Neural crest cell (in vitro differentiated cells): Measurements from ENCODE around the gene NELL2. TPM values are rescaled to one million over a fixed set of nuclear protein-coding genes. Genes with fewer than 3 reads are reported as not detected.
A peak's percentile ranks its signal among the peaks of the same experiment; 100 is the strongest.

Source experiments
- DNase-seq: peaks from one replicate; pipeline ENCODE4 v3.0.0; 2021; ENCODE audit warnings: low read depth, mixed read lengths, low spot score
- H3K27ac Mint-ChIP-seq: one replicate; pipeline ENCODE4 v1.8.0; 2021; ENCODE audit warnings: mild to moderate bottlenecking, mixed read lengths; ENCODE audit not compliant: unreplicated experiment
- H3K27me3 Mint-ChIP-seq: 2 replicates; pipeline ENCODE4 v1.8.0; 2021; ENCODE audit warnings: low read depth, mild to moderate bottlenecking, mixed read lengths
- H3K36me3 Mint-ChIP-seq: 2 replicates; pipeline ENCODE4 v1.8.0; 2021; ENCODE audit warnings: low read depth, mild to moderate bottlenecking, mixed read lengths
- H3K4me1 Mint-ChIP-seq: 2 replicates; pipeline ENCODE4 v1.8.0; 2021; ENCODE audit warnings: mixed read lengths
- H3K4me3 Mint-ChIP-seq: one replicate; pipeline ENCODE4 v1.8.0; 2021; ENCODE audit warnings: mild to moderate bottlenecking, mixed read lengths
- H3K9me3 Mint-ChIP-seq: 2 replicates; pipeline ENCODE4 v1.8.0; 2021; ENCODE audit warnings: mixed read lengths
- total RNA-seq: library from RNA; stranded (reverse); gene quantifications from 2 replicates; pipeline ENCODE4 v1.2.1, GENCODE V29; 2021
- TF ChIP-seq, protein P1 (sequence below): fragments of 200-600 bp; sonication (generic); conservative IDR thresholded peaks from 2 replicates; pipeline ENCODE4 v1.5.0; 2021; ENCODE audit warnings: antibody characterized with exemption, mild to moderate bottlenecking

NELL2 gene
- total RNA-seq, 1 donor from 2014 or later = 101 TPM

DNA sequence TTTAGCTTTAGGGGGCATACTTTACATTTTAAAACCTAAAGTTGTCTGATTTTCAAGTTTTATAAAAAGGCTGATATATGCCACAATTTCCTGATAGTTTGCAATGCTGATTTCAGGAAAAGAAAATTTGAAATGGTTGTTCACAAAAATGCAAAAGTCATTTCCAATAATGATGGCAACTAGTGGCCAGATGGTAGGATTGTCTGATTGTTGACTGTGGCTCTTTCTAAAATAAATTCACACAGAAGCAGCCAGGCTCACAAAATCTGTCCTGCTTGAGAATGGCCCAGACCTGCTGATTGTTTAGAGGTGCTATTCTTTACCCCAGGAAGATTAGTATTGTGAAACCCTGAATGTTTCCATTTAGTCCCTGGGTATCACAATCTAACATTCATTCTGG is 220.3 kb downstream of the NELL2 start:
- no peak overlapping the region for H3K27ac Mint-ChIP-seq

DNA sequence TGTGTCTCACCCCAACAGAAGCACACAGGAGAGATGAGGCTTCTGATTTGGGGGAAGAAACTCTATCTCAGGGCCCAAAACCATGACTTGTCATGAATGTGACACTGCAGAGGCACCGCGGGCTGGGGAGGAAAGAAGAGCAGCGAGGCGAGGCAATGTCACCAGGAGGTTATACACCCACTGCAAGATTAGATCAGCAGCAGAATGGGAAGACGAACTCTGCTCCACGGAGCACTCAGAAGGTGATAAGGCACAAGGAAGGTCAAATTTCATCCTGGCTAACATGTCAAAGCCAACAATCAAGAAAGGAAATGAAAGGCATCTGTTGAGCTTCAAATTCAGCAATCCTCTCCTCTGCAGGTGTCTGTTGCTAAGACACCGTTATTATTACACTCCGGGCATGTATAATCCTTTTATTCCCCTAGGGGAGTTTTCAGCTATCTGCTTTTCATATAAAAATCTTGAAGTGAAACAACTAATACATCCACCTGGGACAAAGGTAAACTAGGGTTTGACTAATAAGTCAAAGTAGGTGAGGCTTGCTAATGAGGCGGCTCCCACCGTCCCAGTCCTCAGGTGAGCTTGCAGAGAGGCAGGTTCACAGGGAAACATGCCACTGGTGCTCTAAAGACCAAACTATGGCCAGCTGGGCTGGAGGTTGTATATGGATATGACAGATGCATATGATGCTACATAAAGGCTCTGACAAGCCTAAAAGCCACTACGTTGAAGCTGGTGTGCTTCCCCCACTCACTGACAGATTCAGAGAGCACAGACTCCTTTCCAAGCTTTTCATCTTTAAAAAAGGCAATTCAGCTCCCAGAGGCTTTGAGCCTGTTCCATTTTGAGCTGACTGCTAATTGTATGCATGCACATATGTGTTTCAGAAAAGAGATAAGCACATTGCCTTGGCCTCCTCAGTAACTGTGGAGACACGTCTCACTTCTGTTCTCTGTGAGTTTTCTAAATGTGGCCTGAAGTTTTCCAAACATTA is 221.2 kb downstream of the NELL2 start:
- peak overlapping the region; percentile 51 for H3K27ac Mint-ChIP-seq
- TF ChIP-seq, protein P1, sequence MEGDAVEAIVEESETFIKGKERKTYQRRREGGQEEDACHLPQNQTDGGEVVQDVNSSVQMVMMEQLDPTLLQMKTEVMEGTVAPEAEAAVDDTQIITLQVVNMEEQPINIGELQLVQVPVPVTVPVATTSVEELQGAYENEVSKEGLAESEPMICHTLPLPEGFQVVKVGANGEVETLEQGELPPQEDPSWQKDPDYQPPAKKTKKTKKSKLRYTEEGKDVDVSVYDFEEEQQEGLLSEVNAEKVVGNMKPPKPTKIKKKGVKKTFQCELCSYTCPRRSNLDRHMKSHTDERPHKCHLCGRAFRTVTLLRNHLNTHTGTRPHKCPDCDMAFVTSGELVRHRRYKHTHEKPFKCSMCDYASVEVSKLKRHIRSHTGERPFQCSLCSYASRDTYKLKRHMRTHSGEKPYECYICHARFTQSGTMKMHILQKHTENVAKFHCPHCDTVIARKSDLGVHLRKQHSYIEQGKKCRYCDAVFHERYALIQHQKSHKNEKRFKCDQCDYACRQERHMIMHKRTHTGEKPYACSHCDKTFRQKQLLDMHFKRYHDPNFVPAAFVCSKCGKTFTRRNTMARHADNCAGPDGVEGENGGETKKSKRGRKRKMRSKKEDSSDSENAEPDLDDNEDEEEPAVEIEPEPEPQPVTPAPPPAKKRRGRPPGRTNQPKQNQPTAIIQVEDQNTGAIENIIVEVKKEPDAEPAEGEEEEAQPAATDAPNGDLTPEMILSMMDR = no peak
- H3K4me1 Mint-ChIP-seq = peaks cover 26% of the 10 kb centered on the region
- H3K4me3 Mint-ChIP-seq = no peak overlapping the region
- no peak for DNase-seq
- H3K9me3 Mint-ChIP-seq = peaks cover 4% of the 10 kb centered on the region
- H3K27me3 Mint-ChIP-seq = no peaks in the 10 kb centered on the region
- peaks cover 13% of the 10 kb centered on the region for H3K36me3 Mint-ChIP-seq

More for the DNA sequence above, 220.3 kb downstream of the NELL2 start:
- Mint-ChIP-seq H3K9me3 (peaks cover 4% of the 10 kb centered on the region), H3K27me3 (no peaks in the 10 kb centered on the region), H3K4me1 (peaks cover 26% of the 10 kb centered on the region), H3K4me3 (no peak overlapping the region), H3K36me3 (peaks cover 13% of the 10 kb centered on the region)
- DNase-seq = no peak
- TF ChIP-seq, protein P1 = no peak

DNA sequence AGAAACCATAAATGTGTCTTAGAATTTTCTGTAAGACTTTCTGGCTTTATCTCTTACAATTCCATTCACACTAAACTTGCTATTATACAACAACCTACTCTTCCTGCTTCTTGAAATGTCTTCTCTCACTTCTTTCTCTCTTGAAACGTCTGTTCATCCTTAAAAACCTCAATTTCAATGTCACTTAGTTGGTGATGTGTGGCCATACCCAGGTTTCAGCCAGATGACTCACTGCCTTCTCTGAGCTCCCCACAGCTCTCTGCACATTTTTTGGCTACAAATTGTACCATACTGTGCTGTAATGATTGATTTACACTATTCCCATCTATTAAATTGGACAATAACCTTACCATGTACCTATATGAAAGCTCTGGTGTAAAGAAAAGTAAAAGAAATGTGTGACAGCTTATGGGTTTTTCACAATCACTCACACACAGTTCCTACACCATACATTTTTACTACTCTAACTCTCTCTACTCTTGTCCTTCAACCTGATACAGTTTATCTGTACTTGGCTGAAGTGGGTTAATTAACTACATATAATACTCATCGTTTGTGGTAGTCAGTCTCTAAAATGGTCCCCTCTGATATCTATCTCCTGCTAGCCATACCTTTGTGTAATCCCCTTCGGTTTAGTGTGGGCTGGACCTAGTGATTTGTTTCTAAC is 222.1 kb downstream of the NELL2 start:
- TF ChIP-seq, protein P1 = no peak
- Mint-ChIP-seq H3K4me3 (no peak overlapping the region), H3K27ac (no peak overlapping the region), H3K27me3 (no peaks in the 10 kb centered on the region), H3K9me3 (peaks cover under 1% of the 10 kb centered on the region), H3K36me3 (peaks cover 7% of the 10 kb centered on the region), H3K4me1 (peaks cover 26% of the 10 kb centered on the region)
- no peak for DNase-seq

DNA sequence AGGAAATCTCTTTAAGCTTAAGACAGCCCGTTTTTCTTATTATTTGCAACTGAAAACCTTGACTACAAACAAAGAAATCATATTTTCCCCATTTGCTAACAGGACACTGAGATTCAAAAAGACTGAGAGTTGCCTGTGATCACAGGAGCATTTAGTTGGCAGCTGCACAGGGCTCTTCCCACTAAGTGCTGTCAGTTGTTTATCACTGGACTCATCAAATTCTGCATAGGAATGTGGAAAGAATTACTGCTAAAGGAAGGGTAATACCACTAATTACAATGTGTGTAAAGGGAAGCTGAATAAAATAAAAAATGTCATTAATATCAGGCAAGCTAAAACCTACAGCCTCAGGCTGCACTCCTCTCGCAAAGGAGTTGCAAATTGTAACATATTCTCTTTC is 226.4 kb downstream of the NELL2 start:
- Mint-ChIP-seq H3K36me3 (no peaks in the 10 kb centered on the region), H3K9me3 (no peaks in the 10 kb centered on the region), H3K27ac (peak overlapping the region; percentile 31), H3K4me3 (no peak overlapping the region), H3K4me1 (peaks cover 11% of the 10 kb centered on the region), H3K27me3 (no peaks in the 10 kb centered on the region)
- DNase-seq = no peak
- TF ChIP-seq, protein P1 = no peak

DNA sequence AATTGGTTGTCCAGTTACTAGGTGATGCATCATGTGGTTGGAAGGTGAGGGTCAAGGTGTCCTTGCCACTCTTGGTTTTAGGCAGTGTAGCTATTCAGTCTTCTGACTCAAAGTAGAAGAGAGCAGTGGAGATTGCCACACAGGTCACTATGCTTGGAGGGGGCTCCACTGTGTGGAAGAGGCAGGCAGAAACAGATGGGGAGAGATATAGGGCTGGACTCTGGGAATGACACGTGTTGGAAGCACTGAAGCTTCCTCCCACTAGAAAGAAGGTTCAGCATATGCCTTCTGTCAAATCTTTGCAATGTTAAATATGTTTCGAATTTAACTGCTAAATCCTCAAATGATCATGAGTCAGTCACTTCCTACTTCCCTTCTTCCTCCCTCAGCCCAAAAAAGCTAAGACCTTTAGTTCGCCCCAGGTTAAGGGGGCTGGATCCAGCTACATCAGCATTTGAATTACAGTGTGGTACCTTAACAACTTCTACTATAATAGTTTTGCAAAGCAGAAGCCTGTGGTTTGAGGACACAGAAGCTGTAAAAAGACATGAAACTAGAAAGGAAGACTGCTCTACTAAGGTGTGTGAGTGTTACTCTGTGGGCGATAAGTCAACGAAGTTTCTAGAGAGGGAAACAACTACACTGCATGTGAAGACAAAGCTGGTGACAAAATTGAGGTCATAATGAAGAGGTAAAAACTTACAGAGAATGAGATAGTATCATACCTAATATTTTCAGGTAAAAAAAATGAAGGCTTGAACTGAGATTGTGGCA is 228.0 kb downstream of the NELL2 start:
- no peak for DNase-seq
- no peaks in the 10 kb centered on the region for H3K9me3 Mint-ChIP-seq
- no peaks in the 10 kb centered on the region for H3K36me3 Mint-ChIP-seq
- H3K27ac Mint-ChIP-seq = no peak overlapping the region
- H3K4me3 Mint-ChIP-seq = no peak overlapping the region
- no peaks in the 10 kb centered on the region for H3K27me3 Mint-ChIP-seq
- TF ChIP-seq, protein P1 = no peak
- no peaks in the 10 kb centered on the region for H3K4me1 Mint-ChIP-seq
